ENCODE data around the gene UBE2L3.
"Not testable (repeated sequence)": the region's sequence is repeated elsewhere in the genome, so short reads cannot be mapped to it uniquely, and the experiment has no call there.

The UBE2L3 gene

DNA sequence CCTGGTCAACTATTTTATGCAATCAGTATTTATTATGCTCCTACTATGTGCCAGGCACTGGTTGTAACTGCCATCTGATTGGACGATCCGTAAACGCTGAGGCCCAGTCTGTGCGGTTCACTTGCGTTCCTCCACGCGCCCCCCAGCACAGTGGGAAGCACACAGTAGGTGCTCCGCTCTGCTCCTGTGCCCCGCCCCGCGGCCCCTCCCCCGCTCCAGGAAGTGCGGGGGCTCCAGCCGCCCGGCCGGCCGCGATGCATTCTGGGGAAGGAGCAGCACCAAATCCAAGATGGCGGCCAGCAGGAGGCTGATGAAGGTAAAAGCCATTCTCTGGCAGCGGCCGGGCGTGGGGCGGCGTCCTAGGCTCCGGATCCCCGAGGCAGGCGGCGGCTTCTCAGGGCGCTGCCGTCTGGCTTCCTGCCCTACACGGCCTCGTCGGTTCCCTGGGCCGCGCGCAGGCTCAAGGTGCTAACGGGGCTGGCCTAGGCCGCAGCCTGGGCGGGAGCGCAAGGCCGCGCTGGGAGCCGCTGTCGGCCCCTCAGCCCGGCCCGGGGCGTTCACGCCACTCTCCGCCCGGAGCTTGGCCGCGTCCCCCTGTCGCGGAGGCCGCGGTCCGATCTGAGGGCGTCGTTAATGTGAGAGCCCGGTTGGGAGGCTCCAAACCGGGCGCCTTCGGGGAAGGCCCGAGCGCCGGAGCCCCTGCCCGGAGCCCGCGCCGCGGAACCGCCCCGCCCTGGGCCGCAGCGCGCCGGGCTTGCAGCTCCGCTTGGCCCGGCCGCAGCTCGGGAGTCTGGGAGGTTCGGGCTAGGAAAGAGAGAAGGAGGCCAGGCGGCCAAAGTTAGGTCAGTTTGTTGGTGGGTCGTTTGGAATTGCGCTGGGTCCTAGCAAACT is at the start of gene UBE2L3:
Gene UBE2L3, plus strand, starts transcription at position 259 of the 891 bp plus-strand sequence. Its CDS starts 31 bp downstream, at position 290.
- DNase-seq, result peak; percentile 84

DNA sequence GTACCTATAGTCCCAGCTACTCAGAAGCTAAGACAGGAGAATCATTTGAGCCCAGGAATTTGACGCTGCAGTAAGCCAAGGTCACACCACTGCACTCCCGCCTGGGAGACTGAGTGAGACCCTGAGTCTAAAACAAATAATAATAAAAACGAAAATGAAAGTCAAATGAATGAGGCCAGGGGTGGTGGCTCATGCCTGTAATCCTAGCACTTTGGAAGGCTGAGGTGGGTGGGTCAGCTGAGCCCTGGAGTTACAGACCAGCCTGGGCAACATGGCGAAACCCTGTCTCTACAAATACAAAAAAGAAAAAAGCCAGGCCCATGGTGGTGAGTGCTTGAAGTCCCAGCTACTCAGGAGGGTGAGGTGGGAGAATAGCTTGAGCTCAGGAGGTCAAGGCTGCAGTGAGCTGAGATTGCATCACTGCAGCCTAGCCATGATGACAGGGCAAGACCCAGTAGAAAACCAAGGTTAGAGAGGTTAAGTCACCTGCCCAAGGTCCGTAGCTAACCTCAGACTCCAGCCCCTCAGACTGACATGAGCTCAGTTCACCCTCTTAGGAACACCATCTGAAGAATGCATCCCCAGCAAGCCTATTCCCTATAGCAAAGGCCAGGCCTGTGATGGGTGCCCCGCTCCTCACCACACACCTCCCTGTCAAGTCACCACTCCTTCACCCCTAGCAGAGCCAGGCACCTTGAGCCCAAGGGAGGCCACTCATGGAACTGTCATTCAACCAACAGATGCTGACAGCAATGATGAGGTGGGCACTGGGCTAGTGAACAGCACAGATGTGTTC is 40.6 kb upstream of the UBE2L3 start:
- DNase-seq, result not testable (repeated sequence)

DNA sequence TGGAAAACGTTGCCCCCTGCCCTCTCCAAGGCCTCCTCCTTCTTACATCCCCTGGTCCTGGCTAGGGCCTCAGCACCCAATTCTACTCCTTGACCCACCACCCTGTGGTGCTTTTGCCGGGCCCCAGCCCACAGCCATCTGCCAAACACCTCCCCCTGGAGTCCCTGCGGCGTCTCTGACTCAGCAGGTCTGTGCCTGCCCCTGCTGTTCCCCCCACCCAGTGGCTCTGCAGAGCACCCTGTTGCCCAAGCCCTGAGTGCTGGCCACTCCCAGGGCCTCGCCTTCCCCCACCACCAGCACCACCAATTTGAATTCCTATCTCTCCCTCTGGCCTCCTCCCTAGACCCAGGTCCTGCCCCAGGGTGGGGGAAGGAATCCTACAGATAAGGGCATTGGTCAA is 36.0 kb upstream of the UBE2L3 start:
- not testable (repeated sequence) for DNase-seq

GRCh38 chr22:21532863-21533648 is 34.5 kb upstream of the UBE2L3 start:
- not testable (repeated sequence) for DNase-seq

DNA sequence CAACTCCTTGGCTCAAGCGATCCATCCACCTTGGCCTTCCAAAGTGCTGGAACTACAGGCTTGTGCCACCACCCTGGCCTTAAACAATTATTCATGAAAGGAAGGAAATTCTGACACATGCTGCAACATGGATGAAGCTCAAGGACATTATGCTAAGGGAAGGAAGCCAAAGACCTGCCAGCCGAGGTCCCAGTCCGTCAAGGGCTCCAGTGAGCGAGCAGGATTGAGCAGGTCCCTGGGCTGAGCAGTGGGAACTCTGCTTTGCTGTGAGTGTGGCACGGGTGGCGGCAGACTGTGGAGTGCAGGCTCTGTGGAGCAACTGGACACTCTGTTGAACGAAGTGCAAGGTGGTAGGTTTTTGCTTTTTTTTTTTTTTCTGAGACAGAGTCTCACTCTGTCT is 27.7 kb upstream of the UBE2L3 start:
- not testable (repeated sequence) for DNase-seq

- not testable (repeated sequence) for DNase-seq
These were observed 22.8 kb upstream of the UBE2L3 start for GRCh38 chr22:21544432-21545322.

- DNase-seq, result not testable (repeated sequence)
These were observed 18.0 kb upstream of the UBE2L3 start for GRCh38 chr22:21549558-21549957.

- not testable (repeated sequence) for DNase-seq
These were observed 17.4 kb upstream of the UBE2L3 start for GRCh38 chr22:21550008-21550677.

GRCh38 chr22:21550678-21551047 is 16.9 kb upstream of the UBE2L3 start:
- DNase-seq, result not testable (repeated sequence)

DNA sequence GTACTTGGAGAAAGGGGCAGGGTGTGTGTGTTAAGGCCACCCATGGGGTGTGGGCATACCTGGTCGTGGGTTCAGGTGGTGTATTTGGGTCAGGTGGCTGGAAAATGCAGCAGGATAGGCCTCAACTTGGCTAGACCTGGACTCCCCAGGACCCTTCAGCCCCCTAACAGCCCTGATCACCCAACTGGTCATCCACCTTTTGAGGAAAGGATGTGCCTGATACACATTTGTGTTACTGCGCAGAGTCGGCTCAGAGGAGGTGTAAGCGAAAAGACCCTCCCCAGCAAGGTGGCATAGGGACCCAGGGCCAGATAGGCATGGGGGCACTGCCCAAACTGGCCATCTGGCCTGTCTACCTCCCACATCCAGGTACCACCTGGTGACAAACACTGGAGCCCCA is 16.2 kb upstream of the UBE2L3 start, which contains the start of gene RIMBP3C:
Gene RIMBP3C, minus strand, starts transcription at position 101 of the 400 bp plus-strand sequence. CDS start 485 bp downstream, outside the sequence.
- DNase-seq, result not testable (repeated sequence)

DNA sequence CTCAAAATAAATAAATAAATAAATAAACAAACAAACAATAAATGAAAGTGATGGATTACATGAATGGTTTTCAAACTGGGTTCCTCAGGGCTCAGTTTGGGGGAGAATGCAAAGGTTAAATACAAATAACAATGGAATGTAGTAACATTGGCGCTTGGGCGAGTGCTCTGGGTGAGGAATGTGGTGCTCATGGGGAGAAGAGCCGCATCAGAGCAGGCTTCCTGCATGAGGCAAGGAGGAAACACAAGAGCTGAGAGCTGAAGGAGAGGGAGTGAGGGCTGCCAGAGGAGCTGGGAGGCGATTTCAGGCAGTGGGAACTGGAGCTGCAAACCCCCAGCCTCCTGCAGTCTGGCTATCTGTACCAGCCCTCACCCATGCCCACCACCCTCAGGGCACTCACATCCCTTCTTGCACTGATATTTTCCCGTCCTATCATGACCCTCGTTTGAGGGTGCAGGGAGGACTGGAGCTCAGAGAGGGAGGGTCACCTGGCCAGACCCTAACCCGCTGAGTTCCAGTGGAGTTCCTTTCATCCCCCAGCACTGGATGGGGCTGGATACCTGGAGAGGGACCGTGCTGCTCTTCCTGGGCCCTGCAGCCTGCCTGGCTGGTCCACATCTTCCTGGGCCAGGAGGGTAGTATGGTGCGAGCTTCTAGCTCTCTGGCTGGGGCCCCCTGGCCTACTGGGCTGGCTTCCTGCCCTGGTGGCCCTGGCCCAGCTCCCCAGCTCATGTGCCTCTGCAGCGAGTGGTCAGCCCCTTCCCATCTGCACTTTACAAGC is 8.0 kb upstream of the UBE2L3 start:
- DNase-seq, result not testable (repeated sequence)

DNA sequence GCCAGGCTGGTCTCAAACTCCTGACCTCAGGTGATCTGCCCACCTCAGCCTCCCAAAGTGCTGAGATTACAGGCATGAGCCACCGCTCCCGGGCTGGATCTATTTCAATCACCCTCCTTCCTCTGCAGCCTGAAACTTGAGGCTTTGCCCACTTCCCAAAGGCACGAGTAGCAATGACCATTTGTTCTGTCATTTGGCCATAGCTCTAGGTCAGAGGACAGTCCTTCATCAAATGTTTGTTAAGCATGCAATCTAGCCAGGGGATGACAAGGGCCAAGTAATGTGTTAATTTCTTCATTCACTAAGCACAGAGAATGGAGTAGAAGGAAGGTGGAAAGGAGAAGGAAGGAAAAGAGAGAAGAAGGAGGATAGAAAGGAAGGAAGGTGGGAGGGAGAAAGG is 6.9 kb upstream of the UBE2L3 start:
- not testable (repeated sequence) for DNase-seq

DNA sequence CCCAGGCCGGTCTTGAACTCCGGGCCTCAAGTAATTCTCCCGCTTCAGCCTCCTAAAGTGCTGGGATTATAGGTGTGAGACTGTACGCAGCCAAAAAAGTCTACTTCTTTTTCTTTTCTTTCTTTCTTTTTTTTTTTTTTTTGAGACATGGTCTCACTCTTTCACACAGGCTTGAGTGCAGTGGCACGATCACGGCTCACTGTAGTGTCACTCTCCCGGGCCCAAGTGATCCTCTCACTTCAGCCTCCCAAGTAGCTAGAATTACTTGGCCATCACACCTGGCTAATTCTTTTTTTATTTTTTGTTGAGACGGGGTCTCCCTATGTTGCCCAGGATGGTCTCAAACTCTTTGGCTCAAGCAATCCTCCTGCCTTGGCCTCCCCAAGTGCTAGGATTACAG is 3.6 kb upstream of the UBE2L3 start:
- DNase-seq, result no peak

- DNase-seq, result no peak
These were observed 3.1 kb upstream of the UBE2L3 start for GRCh38 chr22:21564411-21564810.

GRCh38 chr22:21568347-21569075 is 997 bp downstream of the UBE2L3 start:
- DNase-seq, result no peak

DNA sequence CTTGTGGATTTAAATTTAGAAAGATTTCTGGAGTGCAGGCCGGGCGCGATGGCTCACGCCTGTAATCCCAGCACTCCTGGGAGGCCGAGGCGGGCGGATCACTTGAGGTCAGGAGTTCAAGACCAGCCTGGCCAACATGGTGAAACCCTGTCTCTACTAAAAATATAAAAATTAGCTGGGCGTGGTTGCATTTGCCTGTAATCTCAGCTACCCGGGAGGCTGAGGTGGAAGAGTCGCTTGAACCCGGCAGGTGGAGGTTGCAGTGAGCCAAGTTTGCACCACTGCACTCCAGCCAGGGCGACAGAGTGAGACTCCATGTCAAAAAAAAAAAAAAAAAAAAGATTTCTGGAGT is 1.5 kb downstream of the UBE2L3 start:
- DNase-seq, result not testable (repeated sequence)

DNA sequence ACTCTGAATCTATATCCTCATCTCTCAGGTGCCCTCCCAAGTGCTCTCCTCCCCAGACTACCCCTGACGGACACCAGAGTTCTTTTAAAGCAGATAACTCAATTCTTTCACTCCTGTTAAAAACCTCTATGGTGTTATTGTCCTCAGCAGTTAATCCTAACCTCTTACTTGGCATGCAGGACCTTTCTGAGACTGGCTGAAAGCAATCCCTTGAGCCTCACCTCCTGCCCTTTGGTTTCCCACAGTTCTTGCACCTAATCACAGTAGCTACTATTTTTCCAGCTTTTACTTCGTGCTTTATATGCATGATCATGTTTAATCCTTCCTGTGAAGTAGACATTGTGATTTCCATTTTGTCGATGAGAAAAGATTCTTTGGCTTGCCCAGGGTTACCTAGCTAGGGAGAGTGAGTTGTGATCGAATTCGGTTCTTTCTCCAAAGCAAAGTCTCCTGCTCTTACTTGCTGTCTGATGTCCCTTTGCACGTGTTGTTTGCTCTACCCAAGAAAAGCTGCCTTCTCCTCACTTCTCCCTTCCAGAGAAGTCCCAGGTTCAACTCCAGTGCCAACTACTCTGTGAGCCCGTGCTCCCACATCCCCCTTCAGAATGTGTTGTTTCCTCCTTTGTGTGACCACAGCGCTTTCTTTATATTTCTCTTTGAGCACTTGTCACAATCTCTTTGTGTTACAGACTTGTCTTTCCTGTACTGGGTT is 2.1 kb downstream of the UBE2L3 start:
- DNase-seq, result no peak

DNA sequence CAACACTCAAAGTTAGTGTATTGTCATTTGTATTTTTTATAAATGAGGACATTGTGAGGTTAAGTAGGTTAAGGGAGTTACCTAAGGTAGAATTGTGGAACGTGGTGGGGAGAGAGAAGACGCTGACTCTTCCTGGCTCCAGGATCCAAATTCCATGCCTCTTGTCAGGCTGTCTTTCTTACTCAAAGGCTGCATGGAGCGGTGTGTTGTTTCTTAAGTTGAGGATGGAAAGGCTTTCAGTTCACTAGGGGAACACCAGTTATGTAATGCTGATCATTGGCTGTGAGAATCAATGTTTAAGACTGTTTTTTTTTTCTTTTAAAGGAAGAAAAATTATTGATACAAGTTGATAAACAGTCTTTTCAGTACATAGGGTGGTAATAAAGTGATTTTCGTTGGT is 2.9 kb downstream of the UBE2L3 start:
- no peak for DNase-seq

- no peak for DNase-seq
These were observed 4.2 kb downstream of the UBE2L3 start for GRCh38 chr22:21571679-21572078.

Measured in CD4-positive, alpha-beta T cell treated with Interleukin-15 for 1 hour (primary cell).